RWPE1 (cell line): ENCODE results near the gene TRAPPC2B.

ENCODE experiments used
- CTCF ChIA-PET: fragments of 350-600 bp; sonication (Branson Sonifier 250); formaldehyde crosslinking; extraction: SDS; loops from one replicate; lab custom pipeline; 2021; lab: Yijun Ruan, JAX
- POLR2A ChIA-PET: fragments of 400-600 bp; formaldehyde crosslinking; extraction: SDS; loops from one replicate; lab custom pipeline; 2020; ENCODE audit warnings: antibody characterized with exemption; ENCODE audit not compliant: low non-redundant PET; lab: Yijun Ruan, JAX
- DNase-seq: peaks from one replicate; pipeline ENCODE4 v3.0.0; 2012; ENCODE audit warnings: low spot score
- H3K27ac ChIP-seq: fragments of 450-650 bp; 2 replicates; pipeline ENCODE4 v1.5.1; 2017
- CTCF ChIP-seq: fragments of 450-650 bp; conservative IDR thresholded peaks from 2 replicates; pipeline ENCODE4 v1.5.1; 2017; ENCODE audit warnings: low read depth, mild to moderate bottlenecking

TRAPPC2B gene

GRCh38 chr19:57380923-57381322 is 17.6 kb downstream of the TRAPPC2B start:
- TF ChIP-seq CTCF, result no peak
- CTCF ChIA-PET, result no interaction called here
- H3K27ac ChIP-seq, result no peak overlapping the region
- DNase-seq, result no peak
- POLR2A ChIA-PET, result no interaction called here

GRCh38 chr19:57382806-57383488 is 19.6 kb downstream of the TRAPPC2B start:
- DNase-seq, result no peak
- POLR2A ChIA-PET, result no interaction called here
- TF ChIP-seq CTCF, result no peak
- no peak overlapping the region for H3K27ac ChIP-seq
- CTCF ChIA-PET, result interaction anchor here (0.5 to 0.6 kb wide), 2 partner anchors 29 to 107 kb away, joined by 3 to 4 read pairs; no protein-coding TSS in a partner anchor

DNA sequence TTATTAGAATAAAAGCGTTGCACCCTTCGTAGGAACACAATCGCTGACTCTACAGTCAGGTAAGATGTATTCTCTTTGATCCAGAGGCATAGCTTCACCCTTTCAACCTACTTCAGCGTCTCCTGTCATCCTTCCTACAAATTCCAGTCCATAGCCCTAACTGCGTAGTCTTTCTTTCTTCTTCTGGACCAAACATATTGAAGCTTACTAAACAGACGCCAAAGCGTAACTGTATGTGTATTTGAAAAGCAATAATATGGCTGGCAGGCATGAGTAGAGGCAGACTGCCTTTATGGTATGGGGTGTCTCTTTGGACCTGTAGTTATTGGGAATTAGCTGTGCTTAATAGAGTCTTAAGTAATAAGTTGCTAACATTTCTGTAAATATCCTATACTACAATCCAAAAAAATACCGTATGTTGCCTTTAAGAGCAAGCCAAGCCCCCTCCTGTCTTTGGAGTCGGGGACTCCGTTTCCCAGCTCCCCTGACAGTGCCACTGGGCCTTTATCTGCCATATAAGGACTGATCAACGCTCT is 25.9 kb downstream of the TRAPPC2B start:
- POLR2A ChIA-PET, result interaction anchor here (0.6 to 0.7 kb wide), 3 partner anchors 18 to 794 kb away, joined by 3 read pairs; partner anchors contain the start of gene ZNF274
- peak overlapping the region; percentile 80 for H3K27ac ChIP-seq
- DNase-seq, result no peak
- CTCF ChIA-PET, result no interaction called here
- TF ChIP-seq CTCF, result no peak

DNA sequence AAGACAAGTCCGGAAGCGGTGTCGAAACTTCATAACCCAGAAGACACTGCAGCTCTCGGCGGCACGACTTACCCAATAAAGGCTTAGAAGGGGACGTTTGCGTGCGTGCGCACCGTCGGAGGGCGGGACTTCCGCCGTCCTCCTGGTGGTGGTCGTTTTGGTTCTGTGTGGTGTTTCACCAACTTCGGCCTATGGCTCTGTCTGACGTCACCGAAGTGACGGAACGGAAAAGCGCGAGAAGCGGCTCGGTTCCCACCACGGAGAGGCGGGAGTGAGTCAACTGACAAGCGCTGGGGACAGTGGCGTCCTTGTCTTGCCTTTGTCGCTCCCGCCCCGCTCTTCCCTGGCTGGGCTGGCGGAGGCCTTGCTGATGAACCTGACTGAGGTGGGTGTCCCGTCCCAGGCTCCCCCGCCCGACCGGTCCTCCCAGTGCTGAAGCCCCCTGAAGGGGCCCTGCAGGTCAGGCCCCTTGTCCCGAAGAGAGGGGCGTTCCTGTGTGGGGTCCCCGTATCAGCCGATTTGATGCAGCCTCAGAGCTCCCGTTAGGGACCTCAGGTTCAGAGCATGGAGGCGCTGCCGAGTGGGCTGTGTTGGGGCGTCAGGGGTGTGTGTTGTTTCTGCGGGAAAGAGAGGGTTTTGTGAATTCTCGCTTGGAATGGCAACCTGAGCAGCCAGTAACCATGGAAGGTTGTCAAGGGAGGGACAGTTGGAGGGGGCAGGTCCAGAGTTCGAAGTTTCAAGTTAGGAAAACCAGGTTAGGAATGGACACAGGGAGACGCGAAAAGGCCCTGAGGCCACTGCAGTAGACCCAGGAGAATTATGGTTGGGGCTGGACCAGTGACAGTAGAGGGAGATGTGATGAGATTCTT is 26.6 kb downstream of the TRAPPC2B start, which contains the start of gene ZNF548:
TSS of gene ZNF548 (plus strand) at position 125 of the 869 bp plus-strand sequence. CDS start at position 371, 246 bp downstream.
- POLR2A ChIA-PET, result interaction anchor here (0.6 to 0.7 kb wide), 2 partner anchors 121 to 793 kb away, joined by 3 read pairs; partner anchors contain the start of gene ZNF274
- peak within 1 kb of the TSS; percentile 80 for H3K27ac ChIP-seq
- CTCF ChIA-PET, result interaction anchor here (0.5 kb wide), 1 partner anchor 17 kb away, joined by 3 read pairs; no protein-coding TSS in a partner anchor
- TF ChIP-seq CTCF, result no peak
- DNase-seq, result peak; percentile 93

- ChIA-PET POLR2A (no interaction called here), CTCF (no interaction called here)
- no peak for TF ChIP-seq CTCF
- no peak overlapping the region for H3K27ac ChIP-seq
- no peak for DNase-seq
Observed at GRCh38 chr19:57395710-57396109, 32.4 kb downstream of the TRAPPC2B start.

DNA sequence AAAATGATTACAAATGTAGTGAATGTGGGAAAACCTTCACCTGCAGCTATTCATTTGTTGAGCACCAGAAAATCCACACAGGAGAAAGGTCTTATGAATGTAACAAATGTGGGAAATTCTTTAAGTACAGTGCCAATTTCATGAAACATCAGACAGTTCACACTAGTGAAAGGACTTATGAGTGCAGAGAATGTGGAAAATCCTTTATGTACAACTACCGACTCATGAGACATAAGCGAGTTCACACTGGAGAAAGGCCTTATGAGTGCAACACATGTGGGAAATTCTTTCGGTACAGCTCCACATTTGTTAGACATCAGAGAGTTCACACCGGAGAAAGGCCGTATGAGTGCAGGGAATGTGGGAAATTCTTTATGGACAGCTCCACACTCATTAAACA is 35.5 kb downstream of the TRAPPC2B start:
- TF ChIP-seq CTCF, result no peak
- ChIA-PET POLR2A (no interaction called here), CTCF (no interaction called here)
- H3K27ac ChIP-seq, result no peak overlapping the region
- DNase-seq, result no peak
